Fibroblast of lung (primary cell): Measurements from ENCODE around the gene MAPKAPK5.

Experiments used
- CTCF ChIP-seq, 2 donors: IDR thresholded peaks in 1 of 2; conservative IDR thresholded peaks in 1 of 2; 1 replicate in 1 of 2; 2 replicates in 1 of 2; pipeline ENCODE4 v1.5.1; 2011 to 2012; ENCODE audit warnings: low read length in 2 of 2, control low read depth in 1 of 2, inconsistent platforms in 1 of 2, low read depth in 1 of 2, mild to moderate bottlenecking in 1 of 2
- EZH2 ChIP-seq: IDR thresholded peaks from 2 replicates; pipeline ENCODE4 v1.5.1; 2012; ENCODE audit warnings: low read length, control low read depth, mild to moderate bottlenecking; ENCODE audit errors: missing control alignments

GRCh38 chr12:111803851-111804250, 38.2 kb upstream of the MAPKAPK5 start:
- TF ChIP-seq EZH2 (no peak), CTCF (conservative IDR thresholded peaks at IDR 0.05 in 1 of 2, IDR thresholded peaks at IDR 0.05 in 1 of 2; ENCODE audit: low read depth in 1 of 2, low read length in 2 of 2) (no peak)
